Osteoblast (primary cell): Measurements from ENCODE around the gene AFG3L2. TPM values are rescaled to one million over a fixed set of nuclear protein-coding genes. Genes with fewer than 3 reads are reported as not detected.

Source experiments
- DNase-seq: peaks from one replicate; pipeline ENCODE4 v3.0.0; 2011; ENCODE audit warnings: low spot score, mixed read lengths; ENCODE audit not compliant: insufficient read length; ENCODE audit errors: missing footprints
- H2AFZ ChIP-seq: 2 replicates; pipeline ENCODE4 v1.6.0; 2011; ENCODE audit warnings: mild to moderate bottlenecking, low read length
- H3K27ac ChIP-seq: 2 replicates; pipeline ENCODE4 v1.5.1; 2011; ENCODE audit warnings: mild to moderate bottlenecking, low read depth, low read length, moderate library complexity
- H3K27me3 ChIP-seq: 2 replicates; pipeline ENCODE4 v1.6.0; 2012; ENCODE audit warnings: mild to moderate bottlenecking, control low read depth, inconsistent platforms, low read length, moderate library complexity; ENCODE audit not compliant: insufficient read depth
- H3K36me3 ChIP-seq: 2 replicates; pipeline ENCODE4 v1.5.1; 2011; ENCODE audit warnings: mild to moderate bottlenecking, low read length, control low read depth, moderate library complexity; ENCODE audit not compliant: insufficient read depth
- H3K4me1 ChIP-seq: 2 replicates; pipeline ENCODE4 v1.5.1; 2011; ENCODE audit warnings: mild to moderate bottlenecking, low read length, control low read depth, moderate library complexity; ENCODE audit not compliant: insufficient read depth
- H3K4me2 ChIP-seq: 2 replicates; pipeline ENCODE4 v1.6.0; 2011; ENCODE audit warnings: mild to moderate bottlenecking, low read length; ENCODE audit not compliant: insufficient read depth
- H3K4me3 ChIP-seq: fragments of 200-600 bp; sonication (generic); 3 replicates; pipeline ENCODE4 v1.5.1; 2012; ENCODE audit warnings: mild to moderate bottlenecking, low read length, inconsistent platforms; ENCODE audit not compliant: insufficient read depth
- H3K79me2 ChIP-seq: 2 replicates; pipeline ENCODE4 v1.6.0; 2012; ENCODE audit warnings: mild to moderate bottlenecking, low read length, control low read depth, inconsistent platforms; ENCODE audit not compliant: insufficient read depth
- H3K9me3 ChIP-seq: 2 replicates; pipeline ENCODE4 v1.5.1; 2011; ENCODE audit warnings: low read depth, low read length, control low read depth
- H4K20me1 ChIP-seq: 2 replicates; pipeline ENCODE4 v1.6.0; 2012; ENCODE audit warnings: mild to moderate bottlenecking, low read length, control low read depth; ENCODE audit not compliant: insufficient read depth
- total RNA-seq: library from RNA; depleted of rRNA; stranded (reverse); fragments of >200 nt; gene quantifications from 2 replicates; pipeline ENCODE4 v1.2.3, GENCODE V29; 2012
- TF ChIP-seq, protein P1 (sequence below): IDR thresholded peaks from 2 replicates; pipeline ENCODE4 v1.5.1; 2011; ENCODE audit warnings: mild to moderate bottlenecking, low read depth, low read length, moderate library complexity; ENCODE audit errors: extremely low read depth

Gene AFG3L2
- total RNA-seq, 1 donor = 65.5 TPM

DNA sequence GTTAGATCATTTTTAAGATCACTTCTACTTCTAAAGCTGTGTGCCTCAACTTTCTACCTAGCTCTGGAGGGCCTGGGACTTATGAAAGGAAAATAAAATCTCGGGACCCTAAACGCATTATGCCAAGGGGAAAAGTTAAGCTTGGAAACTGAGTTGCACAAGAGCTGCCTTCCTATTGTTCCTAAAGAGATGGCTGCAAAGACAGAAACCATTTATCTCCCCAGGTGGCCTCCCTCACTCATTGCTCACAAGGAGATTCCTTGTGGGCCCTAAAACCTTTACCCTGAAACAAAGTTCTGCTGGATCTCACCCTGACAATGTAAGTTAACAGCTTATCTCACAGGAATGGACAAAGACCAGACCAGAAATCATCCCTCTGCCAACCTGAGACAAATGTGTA, 42.2 kb downstream of the AFG3L2 start:
- peaks cover 19% of the 10 kb centered on the region for H3K36me3 ChIP-seq
- peaks cover 11% of the 10 kb centered on the region for H3K4me1 ChIP-seq
- H3K4me2 ChIP-seq = no peak overlapping the region
- no peaks in the 10 kb centered on the region for H3K9me3 ChIP-seq
- no peak for DNase-seq
- no peak overlapping the region for H3K27ac ChIP-seq
- TF ChIP-seq, protein P1, sequence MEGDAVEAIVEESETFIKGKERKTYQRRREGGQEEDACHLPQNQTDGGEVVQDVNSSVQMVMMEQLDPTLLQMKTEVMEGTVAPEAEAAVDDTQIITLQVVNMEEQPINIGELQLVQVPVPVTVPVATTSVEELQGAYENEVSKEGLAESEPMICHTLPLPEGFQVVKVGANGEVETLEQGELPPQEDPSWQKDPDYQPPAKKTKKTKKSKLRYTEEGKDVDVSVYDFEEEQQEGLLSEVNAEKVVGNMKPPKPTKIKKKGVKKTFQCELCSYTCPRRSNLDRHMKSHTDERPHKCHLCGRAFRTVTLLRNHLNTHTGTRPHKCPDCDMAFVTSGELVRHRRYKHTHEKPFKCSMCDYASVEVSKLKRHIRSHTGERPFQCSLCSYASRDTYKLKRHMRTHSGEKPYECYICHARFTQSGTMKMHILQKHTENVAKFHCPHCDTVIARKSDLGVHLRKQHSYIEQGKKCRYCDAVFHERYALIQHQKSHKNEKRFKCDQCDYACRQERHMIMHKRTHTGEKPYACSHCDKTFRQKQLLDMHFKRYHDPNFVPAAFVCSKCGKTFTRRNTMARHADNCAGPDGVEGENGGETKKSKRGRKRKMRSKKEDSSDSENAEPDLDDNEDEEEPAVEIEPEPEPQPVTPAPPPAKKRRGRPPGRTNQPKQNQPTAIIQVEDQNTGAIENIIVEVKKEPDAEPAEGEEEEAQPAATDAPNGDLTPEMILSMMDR = no peak
- H4K20me1 ChIP-seq = peaks cover 21% of the 10 kb centered on the region
- no peak overlapping the region for H3K4me3 ChIP-seq
- no peaks in the 10 kb centered on the region for H3K27me3 ChIP-seq
- H2AFZ ChIP-seq = no peak overlapping the region
- peaks cover 3% of the 10 kb centered on the region for H3K79me2 ChIP-seq

DNA sequence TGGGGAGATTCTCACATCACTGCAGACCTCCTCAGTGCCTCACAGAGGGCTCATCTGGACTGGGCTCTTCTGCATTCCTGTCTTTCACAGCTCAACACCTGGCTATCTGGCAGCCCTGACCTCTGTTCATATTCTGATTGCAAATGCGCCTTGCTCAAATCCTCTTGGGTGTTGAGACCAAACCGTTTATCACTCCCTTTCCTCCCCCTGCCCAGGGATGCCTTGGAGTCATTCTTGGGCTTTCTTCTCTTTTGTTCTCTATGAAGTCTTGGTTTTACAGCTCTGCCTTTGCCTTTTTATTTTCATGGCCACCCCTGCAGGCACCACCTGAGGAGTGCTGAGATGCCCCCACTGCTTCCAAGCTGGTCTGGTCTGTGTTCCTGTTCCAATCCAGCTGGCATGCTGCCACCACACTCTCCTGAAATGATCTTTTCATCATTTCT, 42.6 kb downstream of the AFG3L2 start:
- H4K20me1 ChIP-seq = peaks cover 23% of the 10 kb centered on the region
- H3K9me3 ChIP-seq = no peaks in the 10 kb centered on the region
- H3K79me2 ChIP-seq = peaks cover 3% of the 10 kb centered on the region
- no peak overlapping the region for H2AFZ ChIP-seq
- peaks cover 11% of the 10 kb centered on the region for H3K4me1 ChIP-seq
- H3K27ac ChIP-seq = no peak overlapping the region
- H3K4me3 ChIP-seq = no peak overlapping the region
- TF ChIP-seq, protein P1 = no peak
- peaks cover 22% of the 10 kb centered on the region for H3K36me3 ChIP-seq
- H3K27me3 ChIP-seq = no peaks in the 10 kb centered on the region
- no peak for DNase-seq
- H3K4me2 ChIP-seq = no peak overlapping the region

DNA sequence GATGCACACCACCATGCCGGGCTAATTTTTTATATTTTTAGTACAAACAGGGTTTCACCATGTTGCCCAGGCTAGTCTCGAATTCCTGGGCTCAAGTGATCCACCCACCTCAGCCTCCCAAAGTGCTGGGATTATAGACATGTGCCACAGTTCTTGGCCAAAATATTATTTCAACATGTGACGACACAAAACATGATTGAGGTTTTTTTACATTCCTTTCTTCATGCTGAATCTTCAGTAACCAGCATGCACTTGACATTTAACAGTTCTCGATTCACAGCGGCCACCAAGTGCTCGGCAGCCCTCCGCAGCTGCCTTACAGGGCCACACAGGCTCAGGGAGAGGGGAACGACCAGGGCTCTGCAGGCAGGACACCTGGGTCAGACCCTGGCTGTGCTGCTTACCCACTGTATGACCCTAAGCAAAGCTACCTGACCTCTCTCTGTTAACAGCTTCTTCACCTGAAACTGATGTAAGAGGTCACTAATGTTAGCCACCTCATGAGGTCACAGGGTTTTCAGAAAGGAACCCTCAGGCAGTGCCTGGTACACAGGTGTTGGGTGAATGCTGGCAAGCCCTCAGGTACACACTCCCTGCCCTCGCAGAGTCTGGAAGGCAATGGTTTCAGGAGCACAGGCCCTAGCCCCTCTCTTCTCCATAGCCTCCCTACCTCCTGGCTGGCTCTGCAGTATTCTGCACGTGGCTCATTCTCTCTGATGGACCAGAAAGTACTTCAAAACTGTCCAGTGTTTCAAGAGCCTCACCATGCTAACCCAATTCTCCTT, 43.3 kb downstream of the AFG3L2 start:
- H2AFZ ChIP-seq = no peak overlapping the region
- H4K20me1 ChIP-seq = peaks cover 23% of the 10 kb centered on the region
- no peaks in the 10 kb centered on the region for H3K27me3 ChIP-seq
- DNase-seq = no peak
- H3K36me3 ChIP-seq = peaks cover 29% of the 10 kb centered on the region
- TF ChIP-seq, protein P1 = no peak
- no peak overlapping the region for H3K27ac ChIP-seq
- no peak overlapping the region for H3K4me3 ChIP-seq
- H3K9me3 ChIP-seq = no peaks in the 10 kb centered on the region
- H3K4me2 ChIP-seq = no peak overlapping the region
- peaks cover 3% of the 10 kb centered on the region for H3K79me2 ChIP-seq
- peaks cover 11% of the 10 kb centered on the region for H3K4me1 ChIP-seq

DNA sequence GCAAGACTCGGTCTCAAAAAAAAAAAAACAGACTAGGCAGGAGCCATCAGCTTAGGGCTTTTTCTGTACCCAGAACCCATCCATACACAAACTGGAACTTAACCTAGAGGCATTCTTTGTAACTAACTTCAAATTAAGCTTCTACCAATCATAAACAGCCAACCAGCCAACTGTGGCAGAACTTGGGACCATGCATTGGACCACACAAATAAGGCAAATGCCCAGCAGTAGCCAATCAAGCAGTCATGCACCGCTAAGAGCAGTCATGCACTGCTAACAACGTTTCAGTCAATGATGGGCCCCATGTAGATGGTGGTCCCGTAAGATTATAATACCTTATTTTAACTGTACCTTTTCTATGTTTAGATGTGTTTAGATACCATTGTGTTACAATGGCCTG, 46.3 kb downstream of the AFG3L2 start:
- Histone ChIP-seq H3K27ac (no peak overlapping the region), H3K4me2 (no peak overlapping the region), H3K4me3 (no peak overlapping the region), H3K4me1 (peaks cover 3% of the 10 kb centered on the region), H3K27me3 (no peaks in the 10 kb centered on the region), H4K20me1 (peaks cover 42% of the 10 kb centered on the region), H3K36me3 (peaks cover 55% of the 10 kb centered on the region), H3K9me3 (no peaks in the 10 kb centered on the region), H3K79me2 (peaks cover 15% of the 10 kb centered on the region), H2AFZ (no peak overlapping the region)
- TF ChIP-seq, protein P1 = no peak
- DNase-seq = no peak
